GM21381 (cell line): ENCODE results near the gene DENND1A.

Experiments
- ATAC-seq: cut with Tn5 transposase; IDR thresholded peaks from one replicate; pipeline ENCODE4 v1.9.1; 2021; ENCODE audit warnings: mild to moderate bottlenecking, moderate library complexity; ENCODE audit not compliant: unreplicated experiment

Gene DENND1A

GRCh38 chr9:123478967-123479602 lies 450.8 kb downstream of the DENND1A start:
- no peak for ATAC-seq

- ATAC-seq, result no peak
Measured at GRCh38 chr9:123478160-123478559, 451.8 kb downstream of the DENND1A start.

GRCh38 chr9:123475407-123475806 lies 454.5 kb downstream of the DENND1A start:
- no peak for ATAC-seq

- no peak for ATAC-seq
Measured at GRCh38 chr9:123472862-123473614, 456.9 kb downstream of the DENND1A start.

- no peak for ATAC-seq
Measured at GRCh38 chr9:123471843-123472570, 457.9 kb downstream of the DENND1A start.

GRCh38 chr9:123470991-123471770 lies 458.7 kb downstream of the DENND1A start:
- ATAC-seq, result no peak

GRCh38 chr9:123470121-123470782 lies 459.7 kb downstream of the DENND1A start:
- no peak for ATAC-seq

GRCh38 chr9:123469282-123469681 lies 460.6 kb downstream of the DENND1A start:
- no peak for ATAC-seq

GRCh38 chr9:123468541-123468940 lies 461.4 kb downstream of the DENND1A start:
- ATAC-seq, result no peak

GRCh38 chr9:123465304-123465703 lies 464.6 kb downstream of the DENND1A start:
- ATAC-seq, result no peak

- ATAC-seq, result no peak
Measured at GRCh38 chr9:123460091-123460490, 469.8 kb downstream of the DENND1A start.

GRCh38 chr9:123457583-123457982 lies 472.3 kb downstream of the DENND1A start:
- no peak for ATAC-seq

GRCh38 chr9:123456011-123456410 lies 473.9 kb downstream of the DENND1A start:
- ATAC-seq, result no peak

- ATAC-seq, result no peak
Measured at GRCh38 chr9:123455187-123455586, 474.7 kb downstream of the DENND1A start.

GRCh38 chr9:123454361-123454760 lies 475.6 kb downstream of the DENND1A start:
- ATAC-seq, result no peak

- no peak for ATAC-seq
Measured at GRCh38 chr9:123453831-123454321, 476.1 kb downstream of the DENND1A start.

- no peak for ATAC-seq
Measured at GRCh38 chr9:123453076-123453667, 476.8 kb downstream of the DENND1A start.

GRCh38 chr9:123450996-123451395 lies 478.9 kb downstream of the DENND1A start:
- no peak for ATAC-seq

GRCh38 chr9:123450098-123450770 lies 479.7 kb downstream of the DENND1A start:
- no peak for ATAC-seq
